Measurements from ENCODE around the gene FGFR2. TPM values are rescaled to one million over a fixed set of nuclear protein-coding genes. Genes with fewer than 3 reads are reported as not detected.

Gene FGFR2
- total RNA-seq, 1 experiment from 2014 or later, result 5.7 TPM

DNA sequence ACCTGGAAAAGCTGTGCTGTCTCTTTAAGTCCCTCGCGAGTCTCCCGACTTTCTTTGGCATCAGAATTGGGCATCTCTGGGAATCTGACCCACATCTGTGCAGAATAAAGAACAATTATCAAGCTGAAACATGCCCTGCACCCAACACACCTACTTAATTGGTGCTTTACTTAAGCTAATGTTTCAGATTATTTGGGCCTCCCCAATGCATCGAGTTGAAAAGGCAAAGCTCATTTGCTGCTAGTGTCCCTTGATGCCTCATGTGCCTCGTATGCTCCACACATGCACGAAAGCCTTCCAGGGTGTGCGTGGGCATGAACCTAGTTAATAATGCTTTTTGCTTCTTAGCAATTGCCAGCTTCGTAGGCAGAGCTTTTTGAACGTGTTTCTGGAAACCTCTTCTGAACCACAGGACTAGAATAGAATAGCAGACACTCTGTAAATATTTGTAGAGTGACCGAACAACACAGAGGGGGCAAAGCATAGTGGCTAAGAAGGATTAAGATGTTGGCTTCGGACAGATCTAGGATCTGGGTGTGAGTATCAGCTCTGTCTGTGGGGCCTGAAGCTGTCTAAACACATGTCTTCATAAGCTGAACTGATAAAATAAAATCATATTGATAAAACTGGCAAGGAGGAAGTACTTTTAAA lies 26.7 kb upstream of the FGFR2 start:
- in situ Hi-C loops (cut with HindIII; ENCODE audit: low pct_unique_long_range_greater_than_20kb, low sequenced_read_pairs) (no loop called here), intact Hi-C loops (cut with micrococcal nuclease; ENCODE audit: unreplicated experiment) (no loop called here)
- Histone ChIP-seq H3K4me3 (ENCODE audit: low read depth in 2 of 2, low read length in 2 of 2) (no peak overlapping the region), H3K27me3 (ENCODE audit: control insufficient read depth, insufficient read depth, low read length) (peaks cover 3% of the 10 kb centered on the region), H3K4me1 (ENCODE audit: control insufficient read depth, insufficient read depth, low read length) (no peaks in the 10 kb centered on the region), H3K9me3 (ENCODE audit: control insufficient read depth, insufficient read depth, low read depth, low read length) (no peaks in the 10 kb centered on the region), H3K27ac (ENCODE audit: low read length) (no peak overlapping the region), H3K36me3 (ENCODE audit: control insufficient read depth, insufficient read depth, low read length) (no peaks in the 10 kb centered on the region)
- ATAC-seq, result no peak
- no peak for DNase-seq (ENCODE audit: low read depth, low spot score)
- ChIA-PET POLR2A (no interaction called here), CTCF (interaction anchor here (0.6 kb wide), 1 partner anchor 30 kb away, joined by 3 read pairs; no protein-coding TSS in a partner anchor)
- BruUV-seq (replicated peaks), result no TSS peak
- TF ChIP-seq TCF7L2 (IDR thresholded peaks at IDR 0.05; ENCODE audit: low read depth, low read length) (no peak), CTCF (IDR thresholded peaks at IDR 0.05) (no peak), SIN3A (IDR thresholded peaks at IDR 0.05; ENCODE audit: borderline replicate concordance, insufficient read depth, low read depth, low read length) (no peak), POLR2AphosphoS5 (IDR thresholded peaks at IDR 0.05; ENCODE audit: low read depth, low read length) (no peak)
- TF ChIP-seq, protein P1, sequence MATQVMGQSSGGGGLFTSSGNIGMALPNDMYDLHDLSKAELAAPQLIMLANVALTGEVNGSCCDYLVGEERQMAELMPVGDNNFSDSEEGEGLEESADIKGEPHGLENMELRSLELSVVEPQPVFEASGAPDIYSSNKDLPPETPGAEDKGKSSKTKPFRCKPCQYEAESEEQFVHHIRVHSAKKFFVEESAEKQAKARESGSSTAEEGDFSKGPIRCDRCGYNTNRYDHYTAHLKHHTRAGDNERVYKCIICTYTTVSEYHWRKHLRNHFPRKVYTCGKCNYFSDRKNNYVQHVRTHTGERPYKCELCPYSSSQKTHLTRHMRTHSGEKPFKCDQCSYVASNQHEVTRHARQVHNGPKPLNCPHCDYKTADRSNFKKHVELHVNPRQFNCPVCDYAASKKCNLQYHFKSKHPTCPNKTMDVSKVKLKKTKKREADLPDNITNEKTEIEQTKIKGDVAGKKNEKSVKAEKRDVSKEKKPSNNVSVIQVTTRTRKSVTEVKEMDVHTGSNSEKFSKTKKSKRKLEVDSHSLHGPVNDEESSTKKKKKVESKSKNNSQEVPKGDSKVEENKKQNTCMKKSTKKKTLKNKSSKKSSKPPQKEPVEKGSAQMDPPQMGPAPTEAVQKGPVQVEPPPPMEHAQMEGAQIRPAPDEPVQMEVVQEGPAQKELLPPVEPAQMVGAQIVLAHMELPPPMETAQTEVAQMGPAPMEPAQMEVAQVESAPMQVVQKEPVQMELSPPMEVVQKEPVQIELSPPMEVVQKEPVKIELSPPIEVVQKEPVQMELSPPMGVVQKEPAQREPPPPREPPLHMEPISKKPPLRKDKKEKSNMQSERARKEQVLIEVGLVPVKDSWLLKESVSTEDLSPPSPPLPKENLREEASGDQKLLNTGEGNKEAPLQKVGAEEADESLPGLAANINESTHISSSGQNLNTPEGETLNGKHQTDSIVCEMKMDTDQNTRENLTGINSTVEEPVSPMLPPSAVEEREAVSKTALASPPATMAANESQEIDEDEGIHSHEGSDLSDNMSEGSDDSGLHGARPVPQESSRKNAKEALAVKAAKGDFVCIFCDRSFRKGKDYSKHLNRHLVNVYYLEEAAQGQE (IDR thresholded peaks at IDR 0.05; ENCODE audit: insufficient read depth in 1 of 2, low read depth in 2 of 2, low read length in 1 of 2), result no peak

- POLR2A ChIA-PET, result no interaction called here
- Histone ChIP-seq H3K36me3 (ENCODE audit: control insufficient read depth, insufficient read depth, low read length) (no peaks in the 10 kb centered on the region), H3K4me3 (ENCODE audit: low read depth in 2 of 2, low read length in 2 of 2) (no peak overlapping the region), H3K4me1 (ENCODE audit: control insufficient read depth, insufficient read depth, low read length) (no peaks in the 10 kb centered on the region), H3K27ac (ENCODE audit: low read length) (no peak overlapping the region), H3K27me3 (ENCODE audit: control insufficient read depth, insufficient read depth, low read length) (peaks cover 3% of the 10 kb centered on the region; the same call in 1 of the 2 replicates), H3K9me3 (ENCODE audit: control insufficient read depth, insufficient read depth, low read depth, low read length) (no peaks in the 10 kb centered on the region)
- CTCF ChIA-PET, result no interaction called here
- no TSS peak for BruUV-seq (replicated peaks)
- intact Hi-C loops (cut with micrococcal nuclease; ENCODE audit: unreplicated experiment) (loop anchor here (10.0 kb wide), 1 partner anchor 116 kb away; no protein-coding TSS in a partner anchor), in situ Hi-C loops (cut with HindIII; ENCODE audit: low pct_unique_long_range_greater_than_20kb, low sequenced_read_pairs) (no loop called here)
- DNase-seq (ENCODE audit: low read depth, low spot score) (no peak), ATAC-seq (no peak)
- no peak for TF ChIP-seq CTCF (IDR thresholded peaks at IDR 0.05)
- TF ChIP-seq, protein P1 (IDR thresholded peaks at IDR 0.05; ENCODE audit: insufficient read depth in 1 of 2, low read depth in 2 of 2, low read length in 1 of 2), result no peak
- TF ChIP-seq SIN3A (IDR thresholded peaks at IDR 0.05; ENCODE audit: borderline replicate concordance, insufficient read depth, low read depth, low read length), result no peak
- TF ChIP-seq TCF7L2 (IDR thresholded peaks at IDR 0.05; ENCODE audit: low read depth, low read length), result no peak
- TF ChIP-seq POLR2AphosphoS5 (IDR thresholded peaks at IDR 0.05; ENCODE audit: low read depth, low read length), result no peak
Observed at GRCh38 chr10:121618906-121619305, 20.7 kb upstream of the FGFR2 start.

All from Panc1 (cell line).